LoVo (cell line): ENCODE measurements around the gene AGAP2.
"Not testable (repeated sequence)": the region's sequence is repeated elsewhere in the genome, so short reads cannot be mapped to it uniquely, and the experiment has no call there.

Experiments used
- DNase-seq: peaks from one replicate; pipeline ENCODE4 v3.0.0-alpha.2; 2016; ENCODE audit warnings: low spot score

AGAP2 gene

GRCh38 chr12:57722716-57723629 is 15.6 kb downstream of the AGAP2 start:
- DNase-seq: no peak

DNA sequence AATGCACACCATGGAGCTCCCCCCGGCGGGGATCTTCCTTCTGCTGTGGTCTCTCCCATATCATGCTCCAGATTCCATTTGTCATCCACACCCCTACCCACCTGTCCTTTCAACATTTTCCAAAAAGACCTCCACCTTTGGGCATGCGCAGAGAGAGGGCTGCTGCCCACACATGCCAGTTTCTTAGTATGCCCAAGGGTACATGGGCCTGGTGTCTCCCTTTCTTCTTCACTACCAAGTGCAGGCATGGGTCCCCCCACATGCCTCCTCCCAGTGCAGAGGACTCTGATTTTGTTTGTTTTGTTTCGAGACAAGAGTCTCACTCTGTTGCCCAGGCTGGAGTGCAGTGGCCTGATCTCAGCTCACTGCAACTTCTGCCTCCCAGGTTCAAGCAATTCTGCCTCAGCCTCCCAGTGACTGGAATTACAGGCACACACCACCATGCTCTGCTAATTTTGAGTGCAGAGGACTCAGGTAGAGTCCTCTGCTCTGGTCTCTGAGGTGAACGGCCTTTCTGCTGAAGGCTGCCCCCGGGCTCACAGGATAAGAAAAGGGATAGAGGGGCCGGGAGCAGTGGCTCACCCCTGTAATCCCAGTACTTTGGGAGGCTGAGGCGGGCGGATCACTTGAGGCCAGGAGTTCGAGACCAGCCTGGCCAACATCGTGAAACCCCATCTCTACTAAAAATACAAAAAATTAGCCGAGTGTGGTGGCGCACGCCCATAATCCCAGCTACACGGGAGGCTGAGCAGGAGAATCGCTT is 16.5 kb downstream of the AGAP2 start:
- DNase-seq: not testable (repeated sequence)

GRCh38 chr12:57720606-57721595 is 17.6 kb downstream of the AGAP2 start:
- DNase-seq: no peak

GRCh38 chr12:57719777-57720605 is 18.6 kb downstream of the AGAP2 start:
- DNase-seq: no peak

GRCh38 chr12:57718641-57719528 is 19.7 kb downstream of the AGAP2 start:
- no peak for DNase-seq

DNA sequence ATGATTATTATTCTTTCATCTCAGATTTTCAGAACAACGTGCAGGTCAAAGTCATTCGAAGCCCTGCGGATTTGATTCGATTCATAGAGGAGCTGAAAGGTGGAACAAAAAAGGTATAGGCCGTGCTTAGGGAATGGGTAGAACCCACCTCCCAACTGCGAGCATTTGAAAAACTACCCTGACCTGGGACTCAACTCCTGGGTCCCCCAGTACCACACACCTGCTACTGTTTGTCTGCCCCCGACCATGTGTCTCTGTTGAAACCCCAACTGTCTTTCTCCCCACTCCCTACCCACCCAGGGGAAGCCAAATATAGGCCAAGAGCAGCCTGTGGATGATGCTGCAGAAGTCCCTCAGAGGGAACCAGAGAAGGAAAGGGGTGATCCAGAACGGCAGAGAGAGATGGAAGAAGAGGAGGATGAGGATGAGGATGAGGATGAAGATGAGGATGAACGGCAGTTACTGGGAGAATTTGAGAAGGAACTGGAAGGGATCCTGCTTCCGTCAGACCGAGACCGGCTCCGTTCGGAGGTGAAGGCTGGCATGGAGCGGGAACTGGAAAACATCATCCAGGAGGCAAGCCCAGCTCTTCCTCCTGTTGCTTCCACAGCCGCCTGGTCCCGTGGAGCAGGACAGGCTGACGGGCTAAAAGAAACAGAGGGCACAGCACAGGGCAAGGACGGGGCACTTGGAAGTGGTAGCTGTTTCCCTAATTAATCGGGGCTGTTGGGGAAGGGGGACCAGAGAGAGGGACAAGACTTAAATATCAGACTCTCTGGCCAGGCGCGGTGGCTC is 20.5 kb downstream of the AGAP2 start:
- no peak for DNase-seq

GRCh38 chr12:57717131-57717530 is 21.4 kb downstream of the AGAP2 start:
- no peak for DNase-seq

DNA sequence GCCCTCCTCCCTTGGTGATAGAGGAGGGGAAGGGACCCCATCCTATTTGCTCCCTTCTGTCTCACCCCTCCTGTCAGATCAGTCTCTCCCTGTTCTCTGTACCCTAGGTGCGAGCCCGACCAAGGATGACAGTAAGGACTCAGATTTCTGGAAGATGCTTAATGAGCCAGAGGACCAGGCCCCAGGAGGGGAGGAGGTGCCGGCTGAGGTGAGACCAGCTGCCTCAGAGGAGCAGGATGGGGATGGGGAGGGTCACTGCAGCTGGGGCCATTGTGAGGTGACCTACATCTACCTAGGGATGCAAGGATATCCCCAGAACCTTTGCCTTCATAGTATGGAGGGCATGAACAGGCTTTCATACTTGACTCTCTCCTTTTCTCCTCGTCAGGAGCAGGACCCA is 22.2 kb downstream of the AGAP2 start:
- no peak for DNase-seq

- no peak for DNase-seq
These were observed 22.8 kb downstream of the AGAP2 start for GRCh38 chr12:57715786-57716185.

- not testable (repeated sequence) for DNase-seq
These were observed 23.4 kb downstream of the AGAP2 start for GRCh38 chr12:57715036-57715748.

DNA sequence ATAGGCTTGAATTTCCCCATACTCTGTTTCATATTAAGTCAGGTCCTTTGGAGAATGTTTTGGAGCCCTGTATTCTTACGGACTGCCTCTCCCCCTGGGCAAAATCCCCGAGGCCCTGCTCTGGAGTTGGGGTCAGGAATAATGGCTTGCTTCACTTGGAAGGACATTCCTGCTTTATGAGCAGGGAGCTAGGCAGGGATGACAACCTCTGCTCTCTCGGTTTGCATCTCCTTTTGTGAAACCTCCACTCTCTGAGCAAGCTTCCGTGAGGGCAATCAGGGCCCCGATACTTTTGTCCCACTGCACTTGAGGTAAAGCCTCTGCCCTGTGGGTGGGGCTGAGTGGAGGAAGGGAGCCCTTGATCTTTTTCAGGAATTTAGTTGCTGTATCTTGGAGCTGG is 25.3 kb downstream of the AGAP2 start:
- DNase-seq: no peak

DNA sequence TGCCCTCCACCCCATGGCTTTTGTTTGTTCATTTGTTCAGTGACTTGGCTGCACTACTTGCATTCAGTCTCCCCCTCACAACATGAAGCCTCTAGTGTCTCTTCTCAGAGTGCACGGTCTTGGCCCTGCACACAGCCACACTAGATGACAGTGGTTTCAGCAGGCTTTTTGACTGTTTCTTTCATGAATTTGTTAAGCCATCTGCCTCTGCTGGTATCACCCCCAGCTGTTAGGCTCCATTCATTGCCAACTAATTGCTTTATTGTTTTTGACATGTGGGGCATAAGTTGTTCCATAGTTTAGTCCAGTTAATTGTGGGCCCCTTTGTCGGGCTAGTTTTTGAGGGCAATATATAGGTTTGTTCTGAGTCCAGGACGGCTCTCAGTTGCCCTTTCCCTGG is 25.8 kb downstream of the AGAP2 start:
- DNase-seq: no peak

- no peak for DNase-seq
These were observed 30.2 kb downstream of the AGAP2 start for GRCh38 chr12:57708296-57708695.

- DNase-seq: no peak
These were observed 31.3 kb downstream of the AGAP2 start for GRCh38 chr12:57707250-57707649.

DNA sequence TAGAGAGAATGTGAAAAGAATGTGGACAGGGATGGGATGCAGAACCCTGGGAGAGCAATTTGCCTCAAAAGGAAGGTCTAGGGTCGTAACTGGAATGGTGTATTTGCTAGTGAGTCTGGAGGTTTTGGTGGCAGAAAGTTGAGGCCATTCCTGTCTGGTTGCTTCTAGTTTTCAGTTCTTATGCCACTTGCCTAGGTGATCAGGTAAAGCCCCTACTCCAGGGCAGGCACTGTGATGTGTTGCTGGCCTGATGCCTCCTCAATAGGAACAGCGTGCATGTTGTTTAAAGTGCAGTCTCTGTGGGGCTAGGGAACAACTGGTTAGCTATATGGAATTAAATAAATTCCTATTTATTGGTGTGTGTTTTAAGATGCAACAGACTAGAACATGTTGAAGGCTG is 38.2 kb downstream of the AGAP2 start:
- no peak for DNase-seq

GRCh38 chr12:57698414-57698813 is 40.1 kb downstream of the AGAP2 start:
- no peak for DNase-seq

DNA sequence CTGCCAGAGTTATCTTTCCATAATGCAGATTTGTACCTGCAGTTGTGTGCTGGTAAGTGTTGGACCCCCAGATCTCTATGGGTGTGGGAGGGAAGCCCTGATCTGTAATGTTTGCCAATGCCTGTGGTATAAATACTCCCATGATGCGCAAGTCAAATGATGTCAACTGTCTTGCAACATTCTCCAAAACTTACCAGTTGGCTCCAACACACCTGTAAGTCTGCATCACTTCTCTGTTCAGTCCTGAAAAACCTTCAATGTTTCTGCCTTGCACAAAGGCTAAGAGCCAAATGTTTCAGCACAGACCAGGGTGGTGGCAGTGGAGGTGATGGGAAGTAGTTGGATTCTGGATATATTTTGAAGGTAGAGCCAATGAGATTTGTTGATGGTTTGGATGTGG is 41.5 kb downstream of the AGAP2 start:
- DNase-seq: no peak

DNA sequence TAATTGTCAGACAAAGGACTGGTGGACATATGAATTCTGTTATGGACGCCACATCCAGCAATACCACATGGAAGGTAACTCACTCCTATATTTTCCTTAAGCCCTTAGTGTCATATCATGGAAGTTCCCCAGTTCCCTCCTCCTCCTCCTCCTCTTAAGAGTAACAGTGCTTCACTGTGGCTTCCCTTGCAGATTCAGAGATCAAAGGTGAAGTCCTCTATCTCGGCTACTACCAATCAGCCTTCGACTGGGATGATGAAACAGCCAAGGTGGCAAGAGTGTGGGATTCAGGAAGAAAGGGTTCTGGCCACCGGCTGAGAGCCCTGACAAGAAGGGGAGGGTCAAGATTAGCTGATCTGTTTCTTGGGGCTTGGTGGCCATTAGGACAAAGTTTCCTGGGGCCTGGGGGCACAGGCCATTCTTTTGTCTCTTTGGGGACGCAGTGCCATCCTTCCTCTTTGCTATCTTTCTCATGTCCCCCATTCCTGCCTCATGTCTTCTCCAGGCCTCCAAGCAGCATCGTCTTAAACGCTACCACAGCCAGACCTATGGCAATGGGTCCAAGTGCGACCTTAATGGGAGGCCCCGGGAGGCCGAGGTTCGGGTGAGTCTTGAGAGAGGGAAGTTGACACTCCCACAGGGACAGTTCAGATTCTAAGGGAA is 42.6 kb downstream of the AGAP2 start:
- DNase-seq: no peak
